GM19455 (cell line): ENCODE data around the gene GAS7.
A peak's percentile ranks its signal among the peaks of the same experiment; 100 is the strongest.
"Not testable (repeated sequence)": the region's sequence is repeated elsewhere in the genome, so short reads cannot be mapped to it uniquely, and the experiment has no call there.

ENCODE experiments used
- ATAC-seq: cut with Tn5 transposase; IDR thresholded peaks from one replicate; pipeline ENCODE4 v1.9.1; 2021; ENCODE audit not compliant: unreplicated experiment

GAS7 gene

GRCh38 chr17:10031127-10031526, 167.3 kb downstream of the GAS7 start:
- no peak for ATAC-seq

DNA sequence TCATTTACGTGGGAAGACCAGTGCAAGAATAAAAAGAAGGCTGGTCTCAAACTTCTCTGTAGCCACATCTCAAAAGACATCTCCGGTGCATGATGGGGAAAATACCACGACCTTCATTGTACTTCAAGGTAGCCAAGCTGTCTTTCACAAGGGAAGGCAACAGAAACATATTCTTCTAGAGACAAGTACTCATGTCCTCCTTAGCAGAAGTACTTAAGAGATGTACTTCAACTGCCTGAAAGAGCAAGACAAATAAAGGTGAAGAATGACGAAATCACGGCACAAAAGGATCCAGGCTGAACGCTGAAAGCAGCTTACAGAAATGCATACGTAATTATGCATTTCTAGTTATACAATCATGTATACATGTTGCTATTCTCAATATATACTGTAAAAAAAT, 169.3 kb downstream of the GAS7 start:
- ATAC-seq, result no peak

- no peak for ATAC-seq
Measured at GRCh38 chr17:10025976-10026901, 172.2 kb downstream of the GAS7 start.

DNA sequence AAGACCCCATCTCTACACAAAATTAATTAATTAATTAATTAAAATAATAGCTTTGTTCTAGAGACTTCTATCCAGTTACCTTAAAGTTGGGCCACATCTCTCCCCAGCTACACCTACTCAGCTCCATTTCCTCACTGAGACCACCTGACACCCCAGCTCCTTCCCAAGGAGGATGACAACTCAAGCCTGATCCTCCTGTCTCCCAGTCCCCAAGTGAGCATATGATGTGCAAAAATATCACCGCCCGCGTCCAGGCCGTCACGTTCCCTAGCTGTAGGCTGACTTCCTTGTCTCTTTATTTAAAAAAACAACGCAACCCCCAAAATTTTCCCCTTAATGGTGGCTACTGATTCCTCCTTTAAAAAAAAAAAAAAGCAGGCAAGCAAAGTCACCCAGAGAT, 173.2 kb downstream of the GAS7 start:
- no peak for ATAC-seq

DNA sequence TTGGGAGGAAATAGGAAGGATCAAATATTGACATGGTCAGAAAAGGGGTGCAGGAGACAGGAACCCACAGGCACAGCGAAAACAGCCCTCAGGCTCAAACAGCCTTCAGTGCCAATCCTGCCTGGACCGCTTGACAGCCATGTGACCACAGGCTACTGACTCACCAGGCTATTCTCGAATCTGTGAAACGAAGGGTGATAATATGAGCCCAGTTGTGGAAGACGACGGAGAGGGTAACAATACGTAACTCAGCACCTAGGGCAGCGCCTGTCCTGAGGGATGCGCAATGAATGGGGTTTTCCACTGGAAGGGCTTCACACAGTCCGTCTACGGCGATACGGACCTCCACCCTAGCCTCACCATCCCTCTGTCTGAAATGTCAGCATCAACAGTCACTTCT, 176.0 kb downstream of the GAS7 start:
- ATAC-seq, result no peak

DNA sequence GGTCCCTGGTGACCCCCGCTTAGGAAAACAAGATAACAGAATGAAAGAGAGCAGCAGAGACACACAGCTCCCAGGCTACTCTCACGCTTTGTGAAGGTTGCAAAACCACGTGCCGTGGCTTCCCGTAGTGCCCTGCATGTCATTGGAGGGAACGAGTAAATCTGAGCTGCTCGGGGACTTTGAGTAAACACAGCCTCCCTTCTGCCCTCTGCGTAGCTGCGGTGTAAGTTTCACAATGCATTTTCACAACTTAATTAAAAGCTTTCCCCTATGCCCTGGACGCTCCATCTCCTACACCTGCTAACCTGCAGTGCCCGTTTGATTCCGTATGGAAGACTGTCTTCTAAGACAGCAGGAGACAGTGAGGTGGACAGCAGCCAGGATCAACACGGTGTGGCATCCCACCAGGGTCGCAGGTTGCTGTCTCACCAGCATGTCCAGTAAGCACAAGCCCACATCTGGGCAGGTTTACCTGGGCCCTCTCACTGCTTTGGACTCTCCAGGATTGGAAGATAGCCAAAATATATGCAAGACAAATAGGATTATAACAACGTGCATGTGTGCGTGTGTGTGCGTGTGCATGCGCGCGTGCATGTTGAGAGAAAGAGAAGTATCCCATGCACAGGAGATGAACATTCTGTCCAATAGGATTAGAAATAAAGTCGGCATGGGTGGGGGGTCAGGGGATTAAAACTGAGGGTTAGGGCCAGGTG, 177.0 kb downstream of the GAS7 start:
- no peak for ATAC-seq

DNA sequence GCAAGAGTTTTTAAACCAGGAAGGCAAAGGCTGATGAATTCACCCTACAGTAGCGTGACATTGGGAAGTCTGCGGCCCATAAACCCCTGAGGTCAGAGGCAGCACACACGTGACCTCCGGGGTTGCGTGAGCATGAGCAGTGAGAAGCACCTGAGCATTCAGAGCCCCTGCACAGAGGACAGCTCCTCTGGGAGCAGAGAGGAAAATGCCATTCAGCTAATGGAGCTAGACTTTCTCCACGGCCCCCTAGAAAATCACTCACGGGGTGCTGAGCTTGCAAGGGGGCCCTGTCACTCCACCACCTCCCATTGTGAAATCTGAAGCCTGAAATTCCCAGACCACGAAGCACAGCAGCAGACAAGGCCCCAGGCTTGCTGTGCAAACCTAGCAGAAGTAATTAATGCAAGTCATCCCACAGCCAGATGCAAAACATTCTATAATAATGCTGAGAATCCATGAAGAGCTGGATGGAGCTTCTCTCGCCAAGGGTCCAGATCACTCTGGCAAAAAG, 178.4 kb downstream of the GAS7 start:
- no peak for ATAC-seq

DNA sequence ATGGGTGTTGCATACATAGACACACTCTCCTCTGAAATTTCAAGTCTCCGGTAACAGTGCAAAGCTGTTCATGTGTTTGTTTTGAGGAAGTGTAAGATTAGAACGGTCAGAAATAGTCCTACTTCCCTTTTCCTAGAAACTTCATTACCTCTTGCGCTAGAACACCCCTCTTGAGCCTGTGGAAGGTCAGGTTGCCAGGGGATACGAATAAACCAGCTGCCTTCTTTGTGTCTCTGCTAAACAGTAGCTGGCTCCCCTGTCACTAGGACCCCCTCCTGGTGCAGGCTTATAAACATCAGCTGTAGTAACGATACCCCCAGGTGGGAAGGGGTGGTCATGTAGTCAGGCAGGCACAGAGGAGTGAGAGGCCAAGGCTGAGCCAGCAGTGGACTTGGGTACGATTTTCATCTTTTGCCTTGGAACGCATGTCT, 179.9 kb downstream of the GAS7 start:
- no peak for ATAC-seq

DNA sequence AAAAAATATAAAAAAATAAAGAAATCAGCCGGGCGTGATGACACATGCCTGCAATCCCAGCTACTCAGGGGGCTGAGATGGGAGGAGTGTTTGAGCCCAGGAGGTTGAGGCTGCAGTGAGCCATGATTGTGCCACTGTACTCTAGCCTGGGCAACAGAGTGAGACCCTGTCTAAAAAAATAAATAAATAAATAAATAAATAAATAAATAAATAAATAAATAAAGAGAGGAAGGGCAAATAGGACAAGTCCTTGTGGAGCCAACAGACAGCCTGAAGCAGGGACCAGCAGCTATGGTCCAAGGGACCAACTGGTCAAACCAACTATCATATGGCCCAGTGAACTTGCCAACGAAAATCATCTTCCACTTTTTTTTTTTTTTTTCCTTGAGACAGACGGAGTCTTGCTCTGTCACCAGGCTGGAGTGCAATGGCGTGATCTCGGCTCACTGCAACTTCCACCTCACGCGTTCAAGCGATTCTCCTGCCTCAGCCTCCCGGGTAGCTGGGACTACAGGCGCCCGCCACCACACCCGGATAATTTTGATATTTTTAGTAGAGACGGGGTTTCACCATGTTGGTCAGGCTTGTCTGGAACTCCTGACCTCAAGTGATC, 181.3 kb downstream of the GAS7 start:
- ATAC-seq, result not testable (repeated sequence)

DNA sequence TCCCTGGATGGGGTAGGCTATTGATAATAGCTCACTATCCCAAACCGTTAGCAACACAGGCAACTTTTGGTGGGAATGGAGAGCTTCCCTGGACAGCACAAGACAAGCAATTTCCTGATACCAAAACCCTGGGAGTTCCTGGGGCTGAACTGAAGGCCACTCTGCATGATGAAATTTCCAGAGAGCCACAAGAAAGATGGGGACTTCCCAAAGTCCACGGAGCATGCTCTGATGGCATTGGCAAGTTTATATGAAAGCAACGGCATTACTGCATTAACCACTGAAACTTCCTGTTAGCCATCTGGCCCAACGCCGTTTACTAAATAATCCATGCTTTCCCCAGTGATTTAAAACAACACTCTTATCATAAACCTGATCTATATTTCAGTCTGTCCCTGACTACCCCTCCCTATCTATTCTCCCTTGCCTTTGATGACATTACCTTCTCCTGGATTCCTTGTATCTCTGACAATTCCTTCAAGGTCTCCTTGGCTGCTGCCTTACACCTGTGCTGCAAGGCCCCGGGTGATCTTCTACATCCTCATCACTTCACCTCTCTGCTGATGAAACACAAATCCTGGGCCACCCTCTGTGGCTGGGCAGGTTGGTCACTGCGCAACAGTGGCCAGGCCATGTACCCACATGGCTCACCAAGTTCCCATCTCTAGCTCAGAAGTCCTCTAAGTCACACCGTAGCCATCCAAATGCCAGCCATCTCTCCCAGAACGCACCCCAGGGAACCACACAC, 184.9 kb downstream of the GAS7 start:
- no peak for ATAC-seq

DNA sequence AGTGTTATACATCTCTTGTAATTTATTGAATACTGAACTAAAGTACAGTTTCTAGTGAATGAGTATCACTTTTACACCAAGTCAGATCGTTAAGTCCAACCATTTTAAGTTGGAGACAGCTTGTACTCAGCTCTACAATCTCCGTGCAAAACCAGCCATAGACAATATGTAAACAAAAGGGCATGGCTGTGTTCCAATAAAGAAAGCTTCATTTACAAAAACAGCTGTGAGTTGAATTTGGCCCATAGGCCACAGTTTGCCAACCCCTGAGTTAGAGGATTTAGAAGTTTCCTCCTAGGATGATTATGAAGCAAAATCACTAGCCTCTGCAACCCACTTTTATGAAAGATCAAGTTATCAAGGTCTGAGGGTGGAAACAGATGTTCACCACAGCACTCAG, 187.7 kb downstream of the GAS7 start:
- no peak for ATAC-seq

DNA sequence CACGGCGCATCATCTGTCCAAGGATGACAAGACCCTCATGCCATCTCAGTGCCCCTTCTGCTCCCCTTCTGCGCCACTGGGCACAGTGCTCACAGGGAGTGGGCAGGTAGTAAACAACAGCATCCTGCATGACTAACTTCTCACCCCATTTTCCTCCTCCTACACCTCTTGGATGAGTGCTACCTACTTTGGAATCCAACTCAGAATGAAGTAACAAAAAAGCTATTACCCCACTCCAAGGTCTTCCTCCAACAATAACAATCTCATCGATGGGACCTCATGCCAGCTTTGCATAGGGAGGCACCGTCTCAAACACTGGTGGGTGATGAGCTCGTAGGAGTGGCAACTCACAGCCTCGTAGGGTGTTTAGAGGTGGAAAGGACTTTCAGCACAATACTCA, 194.7 kb downstream of the GAS7 start:
- ATAC-seq, result no peak

GRCh38 chr17:10002567-10003360, 195.6 kb downstream of the GAS7 start:
- ATAC-seq, result not testable (repeated sequence)

- no peak for ATAC-seq
Measured at GRCh38 chr17:10001306-10001873, 197.0 kb downstream of the GAS7 start.

GRCh38 chr17:9999919-10000695, 198.3 kb downstream of the GAS7 start:
- peak; percentile 79 for ATAC-seq

DNA sequence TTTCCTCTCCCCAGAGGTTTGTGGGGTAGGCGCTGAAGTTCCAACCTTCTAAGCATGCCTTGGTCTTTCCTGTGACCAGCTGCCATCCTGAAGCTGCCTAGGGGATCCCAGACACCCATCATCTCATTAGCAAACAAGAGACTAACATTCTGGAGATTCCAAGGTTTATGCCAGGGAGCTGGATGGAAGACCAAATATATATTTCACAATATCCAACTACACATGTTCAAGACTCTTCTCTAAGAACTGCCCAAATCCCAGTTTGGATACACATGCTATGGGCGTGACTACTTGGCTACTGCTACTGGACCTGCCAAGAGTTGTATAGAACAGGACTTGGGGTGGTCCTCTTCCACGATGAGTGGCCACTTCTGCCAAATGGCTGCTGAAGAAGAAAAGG, 200.3 kb downstream of the GAS7 start:
- ATAC-seq, result no peak

GRCh38 chr17:9994761-9995160, 203.6 kb downstream of the GAS7 start:
- ATAC-seq, result no peak

DNA sequence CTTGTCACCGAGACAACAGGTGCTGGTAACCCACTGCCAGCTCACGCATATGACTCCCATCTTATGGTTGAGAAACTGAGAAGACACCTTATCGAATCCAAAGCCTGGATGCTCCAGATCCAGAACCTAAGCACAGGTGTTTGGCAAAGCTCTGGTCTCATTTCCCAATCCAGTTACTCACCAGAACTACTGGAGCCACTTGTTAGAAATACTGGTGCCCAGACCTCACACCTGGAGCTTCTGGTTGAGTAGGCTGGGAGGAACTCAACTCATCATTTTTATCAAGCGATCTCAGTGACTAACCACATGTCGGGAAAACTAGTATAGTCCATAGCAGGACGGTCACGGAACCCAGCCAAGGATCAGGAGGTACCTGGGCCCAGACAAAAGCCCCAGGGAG, 206.6 kb downstream of the GAS7 start:
- ATAC-seq, result no peak

GRCh38 chr17:9991351-9991750, 207.1 kb downstream of the GAS7 start:
- ATAC-seq, result no peak
